ENCODE measurements around the gene ELP2. TPM values are rescaled to one million over a fixed set of nuclear protein-coding genes. Genes with fewer than 3 reads are reported as not detected.
"Not testable (repeated sequence)": the region's sequence is repeated elsewhere in the genome, so short reads cannot be mapped to it uniquely, and the experiment has no call there.

The ELP2 gene, protein sequence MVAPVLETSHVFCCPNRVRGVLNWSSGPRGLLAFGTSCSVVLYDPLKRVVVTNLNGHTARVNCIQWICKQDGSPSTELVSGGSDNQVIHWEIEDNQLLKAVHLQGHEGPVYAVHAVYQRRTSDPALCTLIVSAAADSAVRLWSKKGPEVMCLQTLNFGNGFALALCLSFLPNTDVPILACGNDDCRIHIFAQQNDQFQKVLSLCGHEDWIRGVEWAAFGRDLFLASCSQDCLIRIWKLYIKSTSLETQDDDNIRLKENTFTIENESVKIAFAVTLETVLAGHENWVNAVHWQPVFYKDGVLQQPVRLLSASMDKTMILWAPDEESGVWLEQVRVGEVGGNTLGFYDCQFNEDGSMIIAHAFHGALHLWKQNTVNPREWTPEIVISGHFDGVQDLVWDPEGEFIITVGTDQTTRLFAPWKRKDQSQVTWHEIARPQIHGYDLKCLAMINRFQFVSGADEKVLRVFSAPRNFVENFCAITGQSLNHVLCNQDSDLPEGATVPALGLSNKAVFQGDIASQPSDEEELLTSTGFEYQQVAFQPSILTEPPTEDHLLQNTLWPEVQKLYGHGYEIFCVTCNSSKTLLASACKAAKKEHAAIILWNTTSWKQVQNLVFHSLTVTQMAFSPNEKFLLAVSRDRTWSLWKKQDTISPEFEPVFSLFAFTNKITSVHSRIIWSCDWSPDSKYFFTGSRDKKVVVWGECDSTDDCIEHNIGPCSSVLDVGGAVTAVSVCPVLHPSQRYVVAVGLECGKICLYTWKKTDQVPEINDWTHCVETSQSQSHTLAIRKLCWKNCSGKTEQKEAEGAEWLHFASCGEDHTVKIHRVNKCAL
- total RNA-seq: 125 and 140 TPM in 2 replicates

DNA sequence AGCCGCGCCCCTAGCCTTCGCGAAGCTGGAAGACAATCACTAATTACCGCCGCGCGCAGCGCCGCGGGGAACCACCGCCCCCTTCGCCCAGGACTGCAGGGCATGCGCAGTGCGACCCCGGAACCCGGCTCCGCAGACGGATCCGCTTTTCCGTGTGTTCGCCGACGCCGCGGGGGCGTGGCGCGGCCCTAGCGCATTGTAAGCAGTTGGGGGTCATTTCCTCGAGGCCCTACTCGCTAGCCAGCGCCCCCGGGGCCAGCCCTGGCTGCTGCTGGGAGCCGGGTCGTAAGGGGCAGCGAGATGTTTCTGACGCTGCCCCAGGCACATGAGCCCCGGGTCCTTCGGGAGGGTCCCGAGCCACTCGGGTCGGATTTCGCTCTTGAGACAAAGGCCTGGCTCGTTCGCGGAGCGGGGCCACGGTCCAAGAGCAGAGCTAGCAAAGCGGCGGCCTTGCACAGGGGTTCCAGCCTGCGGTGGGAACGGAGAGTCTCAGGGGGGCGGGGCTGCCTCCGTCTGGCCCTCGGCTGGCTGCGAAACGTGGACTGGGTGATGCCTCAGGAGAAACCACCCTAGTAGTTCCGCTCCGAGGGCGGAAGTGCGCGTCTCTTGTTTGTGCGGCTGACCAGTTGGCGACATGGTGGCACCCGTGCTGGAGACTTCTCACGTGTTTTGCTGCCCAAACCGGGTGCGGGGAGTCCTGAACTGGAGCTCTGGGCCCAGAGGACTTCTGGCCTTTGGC lies at the start of gene ELP2, which contains the start of gene SLC39A6:
Gene ELP2 (plus strand): TSS at position 600 of the 739 bp plus-strand sequence. CDS start 35 bp downstream, at position 635.
Gene SLC39A6 (minus strand): TSS at position 41 of the 739 bp plus-strand sequence. CDS start 2,333 bp downstream, outside the sequence.
- H3K36me3 ChIP-seq (ENCODE audit: insufficient read depth, low read length): peaks cover 14% of the 10 kb centered on the region
- TF ChIP-seq, protein P1, sequence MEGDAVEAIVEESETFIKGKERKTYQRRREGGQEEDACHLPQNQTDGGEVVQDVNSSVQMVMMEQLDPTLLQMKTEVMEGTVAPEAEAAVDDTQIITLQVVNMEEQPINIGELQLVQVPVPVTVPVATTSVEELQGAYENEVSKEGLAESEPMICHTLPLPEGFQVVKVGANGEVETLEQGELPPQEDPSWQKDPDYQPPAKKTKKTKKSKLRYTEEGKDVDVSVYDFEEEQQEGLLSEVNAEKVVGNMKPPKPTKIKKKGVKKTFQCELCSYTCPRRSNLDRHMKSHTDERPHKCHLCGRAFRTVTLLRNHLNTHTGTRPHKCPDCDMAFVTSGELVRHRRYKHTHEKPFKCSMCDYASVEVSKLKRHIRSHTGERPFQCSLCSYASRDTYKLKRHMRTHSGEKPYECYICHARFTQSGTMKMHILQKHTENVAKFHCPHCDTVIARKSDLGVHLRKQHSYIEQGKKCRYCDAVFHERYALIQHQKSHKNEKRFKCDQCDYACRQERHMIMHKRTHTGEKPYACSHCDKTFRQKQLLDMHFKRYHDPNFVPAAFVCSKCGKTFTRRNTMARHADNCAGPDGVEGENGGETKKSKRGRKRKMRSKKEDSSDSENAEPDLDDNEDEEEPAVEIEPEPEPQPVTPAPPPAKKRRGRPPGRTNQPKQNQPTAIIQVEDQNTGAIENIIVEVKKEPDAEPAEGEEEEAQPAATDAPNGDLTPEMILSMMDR (IDR thresholded peaks at IDR 0.05; ENCODE audit: extremely low read depth, low read depth, low read length): no peak
- peaks cover 46% of the 10 kb centered on the region for H4K20me1 ChIP-seq (ENCODE audit: insufficient read depth, low read length)
- H3K4me1 ChIP-seq (ENCODE audit: insufficient read depth, low read length): peaks cover 20% of the 10 kb centered on the region
- H3K79me2 ChIP-seq (ENCODE audit: insufficient read depth, low read length): peaks cover 77% of the 10 kb centered on the region
- H3K4me3 ChIP-seq (ENCODE audit: insufficient read depth, low read length): peak within 1 kb of the TSS; percentile 95
- no peaks in the 10 kb centered on the region for H3K9me3 ChIP-seq (ENCODE audit: low read depth, low read length)
- H3K27ac ChIP-seq (ENCODE audit: low read depth, low read length): peak within 1 kb of the TSS; percentile 97
- H3K4me2 ChIP-seq (ENCODE audit: insufficient read depth, low read length): peak within 1 kb of the TSS; percentile 95
- peak; percentile 97 for DNase-seq (ENCODE audit: insufficient read length, low spot score, missing footprints)
- H2AFZ ChIP-seq (ENCODE audit: low read length): peak within 1 kb of the TSS; percentile 99
- no peaks in the 10 kb centered on the region for H3K27me3 ChIP-seq (ENCODE audit: insufficient read depth, low read length)

DNA sequence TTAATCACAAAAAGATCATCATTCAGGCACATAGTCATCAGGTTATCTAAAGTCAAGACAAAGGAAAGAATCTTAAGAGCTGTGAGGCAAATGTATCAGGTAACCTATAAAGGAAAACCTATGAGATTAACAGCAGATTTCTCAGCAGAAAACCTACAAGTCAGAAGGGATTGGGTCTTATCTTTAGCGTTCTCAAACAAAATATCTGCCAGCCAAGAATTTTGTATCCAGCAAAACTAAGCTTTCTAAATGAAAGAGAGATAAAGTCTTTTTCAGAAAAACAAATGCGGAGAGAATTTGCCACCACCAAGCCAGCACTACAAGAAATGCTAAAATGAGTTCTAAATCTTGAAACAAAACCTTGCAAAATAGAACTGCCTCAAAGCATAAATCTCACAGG lies 48.6 kb upstream of the ELP2 start:
- not testable (repeated sequence) for H3K4me2 ChIP-seq (ENCODE audit: insufficient read depth, low read length); H3K36me3 ChIP-seq (ENCODE audit: insufficient read depth, low read length); H3K4me3 ChIP-seq (ENCODE audit: insufficient read depth, low read length); H3K9me3 ChIP-seq (ENCODE audit: low read depth, low read length); H3K27me3 ChIP-seq (ENCODE audit: insufficient read depth, low read length); DNase-seq (ENCODE audit: insufficient read length, low spot score, missing footprints); H3K79me2 ChIP-seq (ENCODE audit: insufficient read depth, low read length); H3K4me1 ChIP-seq (ENCODE audit: insufficient read depth, low read length); H4K20me1 ChIP-seq (ENCODE audit: insufficient read depth, low read length); H3K27ac ChIP-seq (ENCODE audit: low read depth, low read length); H2AFZ ChIP-seq (ENCODE audit: low read length)

DNA sequence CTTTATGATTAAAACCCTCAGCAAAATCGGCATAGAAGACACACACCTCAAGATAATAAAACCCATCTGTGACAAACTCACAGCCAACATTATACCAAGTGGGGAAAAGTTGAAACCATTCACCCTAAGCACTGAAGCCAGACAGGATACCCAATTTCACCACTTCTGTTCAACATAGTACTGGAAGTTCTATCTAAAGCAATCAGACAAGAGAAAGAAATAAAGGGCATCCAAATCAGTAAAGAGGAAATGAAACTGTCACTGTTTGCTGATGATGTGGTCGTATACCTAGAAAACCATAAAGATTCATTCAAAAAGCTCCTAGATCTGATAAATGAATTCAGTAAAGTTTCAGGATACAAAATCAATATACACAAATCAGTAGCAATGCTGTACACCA lies 46.0 kb upstream of the ELP2 start:
- no peak overlapping the region for H3K4me3 ChIP-seq (ENCODE audit: insufficient read depth, low read length)

DNA sequence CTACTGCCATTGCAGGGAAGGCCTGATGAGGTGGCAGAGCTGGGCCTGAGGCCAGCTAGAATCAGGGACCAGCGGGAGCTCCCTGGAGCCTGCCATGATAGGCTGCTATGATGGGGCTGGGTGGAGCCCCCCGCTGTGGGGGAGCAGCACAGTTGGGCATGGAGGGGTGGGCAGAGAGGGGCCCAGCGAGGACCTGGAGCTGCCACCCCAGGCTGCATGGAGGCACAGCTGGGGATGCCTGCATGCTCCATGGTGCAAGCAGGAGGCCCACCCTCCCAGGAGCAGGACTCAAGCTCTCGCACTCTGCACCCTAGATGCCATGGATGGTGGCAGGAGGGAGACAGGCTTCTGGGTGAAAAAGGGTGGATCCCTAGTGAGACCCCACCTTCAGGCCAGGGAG lies 44.5 kb upstream of the ELP2 start:
- no peak overlapping the region for H3K27ac ChIP-seq (ENCODE audit: low read depth, low read length)
- TF ChIP-seq, protein P1 (IDR thresholded peaks at IDR 0.05; ENCODE audit: extremely low read depth, low read depth, low read length): no peak
- DNase-seq (ENCODE audit: insufficient read length, low spot score, missing footprints): no peak
- no peaks in the 10 kb centered on the region for H4K20me1 ChIP-seq (ENCODE audit: insufficient read depth, low read length)
- peaks cover 1% of the 10 kb centered on the region for H3K27me3 ChIP-seq (ENCODE audit: insufficient read depth, low read length)
- H3K4me1 ChIP-seq (ENCODE audit: insufficient read depth, low read length): no peaks in the 10 kb centered on the region
- H3K4me2 ChIP-seq (ENCODE audit: insufficient read depth, low read length): no peak overlapping the region
- no peak overlapping the region for H2AFZ ChIP-seq (ENCODE audit: low read length)
- no peaks in the 10 kb centered on the region for H3K9me3 ChIP-seq (ENCODE audit: low read depth, low read length)
- no peak overlapping the region for H3K4me3 ChIP-seq (ENCODE audit: insufficient read depth, low read length)
- no peaks in the 10 kb centered on the region for H3K36me3 ChIP-seq (ENCODE audit: insufficient read depth, low read length)
- no peaks in the 10 kb centered on the region for H3K79me2 ChIP-seq (ENCODE audit: insufficient read depth, low read length)

More for the DNA sequence above, 46.0 kb upstream of the ELP2 start:
- no peak for DNase-seq (ENCODE audit: insufficient read length, low spot score, missing footprints)
- H3K36me3 ChIP-seq (ENCODE audit: insufficient read depth, low read length): no peaks in the 10 kb centered on the region
- H3K9me3 ChIP-seq (ENCODE audit: low read depth, low read length): no peaks in the 10 kb centered on the region
- peaks cover 7% of the 10 kb centered on the region for H3K4me1 ChIP-seq (ENCODE audit: insufficient read depth, low read length)
- H3K4me2 ChIP-seq (ENCODE audit: insufficient read depth, low read length): no peak overlapping the region
- H4K20me1 ChIP-seq (ENCODE audit: insufficient read depth, low read length): no peaks in the 10 kb centered on the region
- H2AFZ ChIP-seq (ENCODE audit: low read length): no peak overlapping the region
- no peaks in the 10 kb centered on the region for H3K79me2 ChIP-seq (ENCODE audit: insufficient read depth, low read length)
- TF ChIP-seq, protein P1 (IDR thresholded peaks at IDR 0.05; ENCODE audit: extremely low read depth, low read depth, low read length): no peak
- peaks cover 4% of the 10 kb centered on the region for H3K27me3 ChIP-seq (ENCODE audit: insufficient read depth, low read length)
- H3K27ac ChIP-seq (ENCODE audit: low read depth, low read length): no peak overlapping the region

Data from osteoblast (primary cell).